ENCODE measurements around the gene KAT6B. TPM values are rescaled to one million over a fixed set of nuclear protein-coding genes. Genes with fewer than 3 reads are reported as not detected.

Gene KAT6B
- total and polyA plus RNA-seq, 2 experiments from 2014 or later, result 15.8 to 36.2 TPM

GRCh38 chr10:74888962-74889661, 62.7 kb downstream of the KAT6B start:
- no peaks in the 10 kb centered on the region for H3K4me1 ChIP-seq (ENCODE audit: insufficient read depth)
- peak; percentile 6 for TF ChIP-seq CTCF (IDR thresholded peaks at IDR 0.05; ENCODE audit: poor library complexity)
- no peak for TF ChIP-seq EZH2 (IDR thresholded peaks at IDR 0.05; ENCODE audit: borderline replicate concordance)
- TF ChIP-seq EZH2phosphoT487 (IDR thresholded peaks at IDR 0.05; ENCODE audit: low read depth, severe bottlenecking, unreplicated experiment), result no peak
- H2AFZ ChIP-seq, result no peak overlapping the region
- no peaks in the 10 kb centered on the region for H3K36me3 ChIP-seq (replicated peaks; ENCODE audit: insufficient read depth, low read depth)
- no peak for DNase-seq (ENCODE audit: low spot score)
- H3K4me2 ChIP-seq, result no peak overlapping the region
- H3K79me2 ChIP-seq, result peaks cover 85% of the 10 kb centered on the region
- H3K9me2 ChIP-seq (replicated peaks; ENCODE audit: insufficient read depth), result no peaks in the 10 kb centered on the region
- no peak overlapping the region for H3K27ac ChIP-seq
- H3K4me3 ChIP-seq, result no peak overlapping the region
- no peaks in the 10 kb centered on the region for H3K27me3 ChIP-seq
- WGBS (ENCODE audit: low lambda C conversion rate, missing lambda C conversion rate), result 93% methylated on average over 6 of the region's 6 CpGs
- no peaks in the 10 kb centered on the region for H3K9me3 ChIP-seq (ENCODE audit: low read depth)
- peaks cover 44% of the 10 kb centered on the region for H4K20me1 ChIP-seq (ENCODE audit: insufficient read depth, poor library complexity, severe bottlenecking)

DNA sequence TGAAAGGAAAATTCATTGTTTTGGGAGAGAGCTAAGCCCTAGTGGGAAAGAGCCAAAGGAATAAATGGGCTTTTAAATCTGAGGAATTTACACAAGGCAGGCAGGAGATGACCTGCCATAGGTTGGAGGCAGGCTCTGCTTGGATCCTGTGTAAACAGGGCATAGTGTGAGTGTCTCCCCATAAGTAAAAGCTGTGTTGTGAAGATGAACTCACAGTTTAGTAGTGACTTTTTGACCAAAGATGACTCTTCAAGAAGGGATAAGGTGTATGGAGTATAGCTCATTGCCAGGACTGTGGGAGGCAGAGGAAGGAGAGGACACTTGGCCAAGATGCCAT, 63.2 kb downstream of the KAT6B start:
- H4K20me1 ChIP-seq (ENCODE audit: insufficient read depth, poor library complexity, severe bottlenecking), result peaks cover 38% of the 10 kb centered on the region

GRCh38 chr10:74890460-74890859, 64.1 kb downstream of the KAT6B start:
- TF ChIP-seq EZH2 (IDR thresholded peaks at IDR 0.05; ENCODE audit: borderline replicate concordance) (no peak), CTCF (IDR thresholded peaks at IDR 0.05; ENCODE audit: poor library complexity) (no peak), EZH2phosphoT487 (IDR thresholded peaks at IDR 0.05; ENCODE audit: low read depth, severe bottlenecking, unreplicated experiment) (no peak)
- H3K36me3 ChIP-seq (replicated peaks; ENCODE audit: insufficient read depth, low read depth), result no peaks in the 10 kb centered on the region
- no peaks in the 10 kb centered on the region for H3K27me3 ChIP-seq
- no peaks in the 10 kb centered on the region for H3K4me1 ChIP-seq (ENCODE audit: insufficient read depth)
- WGBS (ENCODE audit: low lambda C conversion rate, missing lambda C conversion rate), result 97% methylated on average over 7 of the region's 7 CpGs
- no peaks in the 10 kb centered on the region for H3K9me3 ChIP-seq (ENCODE audit: low read depth)
- H3K9me2 ChIP-seq (replicated peaks; ENCODE audit: insufficient read depth), result no peaks in the 10 kb centered on the region
- H4K20me1 ChIP-seq (ENCODE audit: insufficient read depth, poor library complexity, severe bottlenecking), result peaks cover 37% of the 10 kb centered on the region
- H3K27ac ChIP-seq, result no peak overlapping the region
- no peak overlapping the region for H3K4me2 ChIP-seq
- H2AFZ ChIP-seq, result no peak overlapping the region
- no peak for DNase-seq (ENCODE audit: low spot score)
- no peak overlapping the region for H3K4me3 ChIP-seq
- peaks cover 85% of the 10 kb centered on the region for H3K79me2 ChIP-seq

More for the DNA sequence above, 63.2 kb downstream of the KAT6B start:
- Histone ChIP-seq H3K9me2 (replicated peaks; ENCODE audit: insufficient read depth) (no peaks in the 10 kb centered on the region), H3K79me2 (peaks cover 85% of the 10 kb centered on the region), H3K27ac (no peak overlapping the region), H3K9me3 (ENCODE audit: low read depth) (no peaks in the 10 kb centered on the region), H3K4me3 (no peak overlapping the region), H3K27me3 (no peaks in the 10 kb centered on the region), H3K36me3 (replicated peaks; ENCODE audit: insufficient read depth, low read depth) (no peaks in the 10 kb centered on the region), H3K4me2 (no peak overlapping the region), H3K4me1 (ENCODE audit: insufficient read depth) (no peaks in the 10 kb centered on the region), H2AFZ (no peak overlapping the region)
- no peak for DNase-seq (ENCODE audit: low spot score)
- TF ChIP-seq EZH2 (IDR thresholded peaks at IDR 0.05; ENCODE audit: borderline replicate concordance), result no peak
- no peak for TF ChIP-seq EZH2phosphoT487 (IDR thresholded peaks at IDR 0.05; ENCODE audit: low read depth, severe bottlenecking, unreplicated experiment)

GRCh38 chr10:74891053-74891452, 64.7 kb downstream of the KAT6B start:
- Histone ChIP-seq H4K20me1 (ENCODE audit: insufficient read depth, poor library complexity, severe bottlenecking) (peaks cover 38% of the 10 kb centered on the region), H3K4me1 (ENCODE audit: insufficient read depth) (no peaks in the 10 kb centered on the region), H3K79me2 (peaks cover 85% of the 10 kb centered on the region), H3K27me3 (no peaks in the 10 kb centered on the region), H3K36me3 (replicated peaks; ENCODE audit: insufficient read depth, low read depth) (no peaks in the 10 kb centered on the region), H3K9me3 (ENCODE audit: low read depth) (no peaks in the 10 kb centered on the region), H3K9me2 (replicated peaks; ENCODE audit: insufficient read depth) (no peaks in the 10 kb centered on the region), H3K4me3 (no peak overlapping the region), H2AFZ (no peak overlapping the region), H3K4me2 (no peak overlapping the region), H3K27ac (no peak overlapping the region)
- WGBS (ENCODE audit: low lambda C conversion rate, missing lambda C conversion rate), result 89% methylated on average over 2 of the region's 2 CpGs
- TF ChIP-seq CTCF (IDR thresholded peaks at IDR 0.05; ENCODE audit: poor library complexity), result no peak
- TF ChIP-seq EZH2phosphoT487 (IDR thresholded peaks at IDR 0.05; ENCODE audit: low read depth, severe bottlenecking, unreplicated experiment), result no peak
- TF ChIP-seq EZH2 (IDR thresholded peaks at IDR 0.05; ENCODE audit: borderline replicate concordance), result no peak
- DNase-seq (ENCODE audit: low spot score), result no peak

Data from hepatocyte (in vitro differentiated cells).